Brain microvascular endothelial cell (primary cell): ENCODE data around the gene DHCR7.

Source experiments
- DNase-seq: peaks from one replicate; pipeline ENCODE4 v3.0.0-alpha.2; 2020
- H3K27ac ChIP-seq: fragments of 250-450 bp; sonication (Bioruptor Pico); 2 replicates; pipeline ENCODE4 v1.5.1; 2020; ENCODE audit warnings: mild to moderate bottlenecking, moderate library complexity
- H3K27me3 ChIP-seq: fragments of 250-450 bp; sonication (Bioruptor Pico); replicated peaks from 2 replicates; pipeline ENCODE4 v1.5.1; 2020; ENCODE audit warnings: mild to moderate bottlenecking
- H3K36me3 ChIP-seq: fragments of 250-450 bp; sonication (Bioruptor Pico); replicated peaks from 2 replicates; pipeline ENCODE4 v1.5.1; 2020; ENCODE audit warnings: mild to moderate bottlenecking
- H3K4me3 ChIP-seq: 2 replicates; pipeline ENCODE4 v1.5.1; 2011; ENCODE audit warnings: low read depth, mild to moderate bottlenecking, control low read depth, low read length, moderate library complexity
- in situ Hi-C: cut with HindIII; loops from 2 replicates; pipeline ENCODE4 v1.10.0; 2017; ENCODE audit warnings: low sequenced_read_pairs, low pct_ligation_motif_present
- TF ChIP-seq, protein P1 (sequence below): IDR thresholded peaks from 2 replicates; pipeline ENCODE4 v1.5.1; 2011; ENCODE audit warnings: low read depth, mild to moderate bottlenecking, moderate library complexity, low read length, control low read depth, inconsistent platforms; ENCODE audit errors: missing control alignments

DHCR7 gene

DNA sequence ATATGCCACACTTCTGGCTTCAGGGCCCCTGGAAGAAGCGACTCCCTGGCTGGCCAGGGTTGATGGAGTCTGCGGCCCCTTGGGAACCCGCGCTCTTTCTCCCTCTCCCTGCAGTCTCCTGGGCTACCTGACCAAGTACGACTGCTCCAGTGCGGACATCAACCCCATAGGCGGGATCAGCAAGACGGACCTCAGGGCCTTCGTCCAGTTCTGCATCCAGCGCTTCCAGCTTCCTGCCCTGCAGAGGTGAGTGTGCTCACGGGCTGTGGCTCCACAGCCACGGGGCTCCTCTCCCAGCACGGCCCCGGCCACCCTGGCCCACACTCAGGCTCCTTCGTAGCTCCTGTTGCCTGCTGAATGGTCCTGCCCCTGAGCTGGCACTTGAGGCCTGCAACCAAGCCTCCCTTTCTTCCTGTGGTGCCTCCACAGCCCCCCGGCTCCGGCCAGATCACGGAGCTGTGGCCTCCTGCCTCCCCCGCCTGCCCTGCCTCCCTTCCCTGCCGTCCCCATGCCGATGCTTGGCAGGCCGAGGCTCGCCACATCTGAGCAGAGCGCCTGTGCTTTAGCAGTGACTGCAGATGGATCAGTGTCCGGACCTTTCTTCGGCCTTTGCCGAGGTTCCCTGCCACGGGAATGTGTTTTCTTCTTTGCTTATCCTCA, 42.7 kb upstream of the DHCR7 start:
- no peak for DNase-seq
- TF ChIP-seq, protein P1, sequence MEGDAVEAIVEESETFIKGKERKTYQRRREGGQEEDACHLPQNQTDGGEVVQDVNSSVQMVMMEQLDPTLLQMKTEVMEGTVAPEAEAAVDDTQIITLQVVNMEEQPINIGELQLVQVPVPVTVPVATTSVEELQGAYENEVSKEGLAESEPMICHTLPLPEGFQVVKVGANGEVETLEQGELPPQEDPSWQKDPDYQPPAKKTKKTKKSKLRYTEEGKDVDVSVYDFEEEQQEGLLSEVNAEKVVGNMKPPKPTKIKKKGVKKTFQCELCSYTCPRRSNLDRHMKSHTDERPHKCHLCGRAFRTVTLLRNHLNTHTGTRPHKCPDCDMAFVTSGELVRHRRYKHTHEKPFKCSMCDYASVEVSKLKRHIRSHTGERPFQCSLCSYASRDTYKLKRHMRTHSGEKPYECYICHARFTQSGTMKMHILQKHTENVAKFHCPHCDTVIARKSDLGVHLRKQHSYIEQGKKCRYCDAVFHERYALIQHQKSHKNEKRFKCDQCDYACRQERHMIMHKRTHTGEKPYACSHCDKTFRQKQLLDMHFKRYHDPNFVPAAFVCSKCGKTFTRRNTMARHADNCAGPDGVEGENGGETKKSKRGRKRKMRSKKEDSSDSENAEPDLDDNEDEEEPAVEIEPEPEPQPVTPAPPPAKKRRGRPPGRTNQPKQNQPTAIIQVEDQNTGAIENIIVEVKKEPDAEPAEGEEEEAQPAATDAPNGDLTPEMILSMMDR: no peak
- Histone ChIP-seq H3K27me3 (no peaks in the 10 kb centered on the region), H3K4me3 (no peak overlapping the region), H3K27ac (no peak overlapping the region), H3K36me3 (peaks cover 31% of the 10 kb centered on the region)
- in situ Hi-C loops: no loop called here

DNA sequence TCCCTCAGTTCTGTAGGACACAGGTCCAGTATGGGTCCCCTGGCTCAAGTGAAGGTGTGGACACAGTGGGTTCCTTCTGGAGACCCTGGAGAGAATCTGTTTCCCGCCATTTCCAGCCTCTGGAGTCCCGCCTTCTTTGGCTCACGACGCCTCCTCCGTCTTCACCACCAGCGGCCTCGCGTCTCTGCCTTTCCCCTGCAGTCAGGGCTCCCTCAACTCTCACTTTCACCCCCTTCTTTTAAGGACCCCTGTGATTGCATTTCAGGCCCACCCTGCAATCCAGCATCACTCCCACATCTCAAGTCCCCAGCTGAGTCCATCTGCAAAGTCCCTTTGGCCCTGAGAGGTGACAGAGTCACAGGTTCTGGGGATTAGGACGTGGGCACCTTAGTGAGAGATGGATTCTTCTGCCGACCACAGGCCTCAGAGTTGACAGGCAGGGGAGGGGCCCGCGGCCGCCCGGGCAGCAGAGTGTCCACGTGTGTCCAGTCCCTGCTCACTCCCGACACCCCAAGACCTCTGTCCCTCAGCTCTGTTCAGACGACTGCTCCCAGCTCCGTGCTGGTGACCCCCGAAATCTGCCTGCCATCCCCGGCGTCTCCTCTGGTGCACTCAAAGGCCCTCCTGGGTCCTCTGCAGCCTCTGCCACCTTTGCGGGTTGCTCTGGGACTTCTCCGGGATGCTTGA, 42.0 kb upstream of the DHCR7 start:
- Histone ChIP-seq H3K4me3 (no peak overlapping the region), H3K27me3 (no peaks in the 10 kb centered on the region), H3K27ac (no peak overlapping the region), H3K36me3 (peaks cover 34% of the 10 kb centered on the region)
- in situ Hi-C loops: no loop called here
- TF ChIP-seq, protein P1: no peak
- no peak for DNase-seq

DNA sequence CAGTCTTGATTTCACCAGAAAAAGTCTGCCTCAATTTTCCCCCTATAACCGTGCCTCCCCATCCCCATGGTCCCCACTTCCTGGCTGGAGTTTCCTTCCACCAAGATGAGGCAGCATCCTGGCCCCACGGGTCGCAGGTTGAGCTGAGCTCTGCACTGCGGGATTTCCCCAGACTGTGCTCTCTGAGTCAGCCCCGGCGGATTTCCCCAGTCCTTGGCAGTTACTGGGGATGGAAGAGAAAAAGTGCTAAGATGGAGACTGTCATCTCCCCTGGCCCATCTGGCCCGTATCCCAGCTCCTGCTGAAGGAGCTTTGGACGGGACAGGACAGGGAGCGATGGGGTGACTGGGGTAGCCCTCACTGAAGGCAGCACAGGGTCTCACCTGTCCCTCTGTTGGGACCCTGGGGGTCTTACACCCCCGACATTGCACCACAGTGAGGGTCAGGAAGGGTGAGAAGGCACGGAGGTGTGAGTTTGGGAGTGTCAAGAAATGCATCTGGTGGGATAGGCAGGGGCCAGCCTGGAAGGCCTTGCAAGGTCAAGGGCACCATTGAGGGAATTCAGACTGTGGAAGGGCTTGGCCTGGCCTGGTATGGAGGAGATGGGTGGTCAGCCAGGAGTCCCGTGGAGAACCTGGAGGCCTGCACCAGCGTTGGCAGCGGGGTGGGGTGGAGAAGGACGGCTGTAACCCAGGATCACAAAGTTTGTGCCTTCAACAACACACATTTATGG, 41.3 kb upstream of the DHCR7 start:
- no peaks in the 10 kb centered on the region for H3K27me3 ChIP-seq
- in situ Hi-C loops: no loop called here

DNA sequence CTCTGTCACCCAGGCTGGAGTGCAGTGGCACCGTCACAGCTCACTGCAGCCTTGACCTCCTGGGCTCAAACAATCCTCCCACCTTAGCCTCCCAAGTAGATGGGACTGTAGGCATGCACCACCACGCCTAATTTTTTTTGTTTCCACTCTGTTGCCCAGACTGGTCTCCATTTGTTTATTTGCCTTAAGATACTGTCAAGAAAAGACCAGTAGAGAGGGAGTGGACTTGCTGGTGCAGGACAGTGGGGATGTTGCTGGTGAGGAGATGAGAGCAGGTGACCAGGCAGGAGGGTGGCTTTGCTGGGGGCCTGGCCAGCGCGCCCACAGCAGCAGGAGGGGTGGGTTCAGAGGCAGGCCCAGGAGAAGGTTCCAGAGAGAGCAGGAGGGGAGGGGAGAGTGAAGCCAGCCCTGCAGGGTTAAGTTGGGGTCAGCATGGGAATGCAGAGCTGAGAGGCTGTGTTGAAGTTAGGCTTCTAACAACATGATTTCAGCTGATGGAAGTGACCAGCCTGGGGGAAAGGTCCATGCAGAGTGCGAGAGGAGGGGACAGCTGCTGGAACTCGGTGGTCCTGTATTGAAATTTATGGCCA, 40.6 kb upstream of the DHCR7 start:
- in situ Hi-C loops: no loop called here
- TF ChIP-seq, protein P1: no peak
- Histone ChIP-seq H3K4me3 (no peak overlapping the region), H3K27ac (no peak overlapping the region), H3K36me3 (peaks cover 41% of the 10 kb centered on the region), H3K27me3 (no peaks in the 10 kb centered on the region)
- no peak for DNase-seq

More for the DNA sequence above, 41.3 kb upstream of the DHCR7 start:
- H3K27ac ChIP-seq: peak overlapping the region; percentile 21
- DNase-seq: peak; percentile 72
- peaks cover 36% of the 10 kb centered on the region for H3K36me3 ChIP-seq
- TF ChIP-seq, protein P1: no peak
- no peak overlapping the region for H3K4me3 ChIP-seq

DNA sequence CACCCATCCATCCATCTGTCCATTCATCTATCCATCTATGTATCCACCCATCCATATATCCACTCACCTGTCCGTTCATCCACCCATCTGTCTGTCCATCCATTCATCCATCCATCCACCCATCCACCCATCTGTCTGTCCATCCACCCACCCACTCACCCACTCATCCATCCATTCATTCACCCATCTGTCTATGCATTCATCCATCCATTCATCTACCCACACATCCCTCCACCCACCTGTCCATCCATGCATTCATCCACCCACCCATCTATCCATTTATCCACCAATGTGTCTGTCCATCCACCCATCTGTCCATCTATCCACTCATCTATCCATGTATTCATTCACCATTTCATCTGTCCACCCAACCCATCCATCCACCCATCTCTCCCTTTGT, 38.1 kb upstream of the DHCR7 start:
- in situ Hi-C loops: no loop called here
- Histone ChIP-seq H3K27me3 (no peaks in the 10 kb centered on the region), H3K36me3 (peaks cover 43% of the 10 kb centered on the region)

More for the DNA sequence above, 38.1 kb upstream of the DHCR7 start:
- no peak for DNase-seq
- TF ChIP-seq, protein P1: no peak
- no peak overlapping the region for H3K27ac ChIP-seq
- H3K4me3 ChIP-seq: no peak overlapping the region
